ENCODE measurements around the gene TNN.

DNA sequence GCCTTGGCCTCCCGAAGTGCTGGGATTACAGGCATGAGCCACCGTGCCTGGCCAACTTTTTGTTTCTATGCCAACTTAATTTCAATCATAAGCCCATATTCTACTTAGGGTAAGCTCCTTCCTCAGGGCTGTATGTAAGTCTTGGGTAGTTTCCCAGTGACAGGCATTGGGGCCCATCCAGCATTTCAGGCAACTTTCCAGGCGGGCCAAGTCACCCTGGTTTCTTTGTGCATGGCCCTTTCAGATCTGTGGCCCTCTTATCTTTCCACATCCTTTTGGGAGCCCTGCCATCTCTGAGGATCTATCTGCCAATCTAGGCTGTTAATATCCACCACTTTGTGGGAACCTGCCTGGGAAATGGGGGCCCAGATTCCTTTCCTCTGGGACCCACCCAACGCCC lies 58.7 kb downstream of the TNN start:
- TF ChIP-seq GATA3 (IDR thresholded peaks at IDR 0.05; ENCODE audit: low read depth, low read length) (no peak), GATA2 (IDR thresholded peaks at IDR 0.05; ENCODE audit: low read depth, low read length) (no peak)
